Measurements from ENCODE around the gene GFRA4. TPM values are rescaled to one million over a fixed set of nuclear protein-coding genes. Genes with fewer than 3 reads are reported as not detected.

GFRA4 gene
- total and polyA plus RNA-seq, 2 donors (not counting 3 experiments of a cell fraction or from before 2014, with no cell fraction given) = not detected

- Histone ChIP-seq H3K4me3 (replicated peaks in 1 of 3; ENCODE audit: insufficient read depth in 1 of 3, low read depth in 1 of 3, low read length in 3 of 3) (no peak overlapping the region), H3K27ac (ENCODE audit: insufficient read depth, low read depth, low read length) (no peak overlapping the region)
These were observed 24.5 kb upstream of the GFRA4 start for GRCh38 chr20:3687655-3688054.

More at GRCh38 chr20:3687655-3688054, 24.5 kb upstream of the GFRA4 start:
- dilution Hi-C loops (cut with MboI; ENCODE audit: extremely low pct_ligation_motif_present, low sequenced_read_pairs) (no loop called here), intact Hi-C loops (cut with micrococcal nuclease) (no loop called here)
- Histone ChIP-seq H3K9ac (replicated peaks; ENCODE audit: extremely low read depth, insufficient read depth, low read length) (no peak overlapping the region), H3K27me3 (ENCODE audit: control insufficient read depth in 2 of 2, insufficient read depth in 2 of 2, low read length in 2 of 2) (peaks cover 17 to 21% of the 10 kb centered on the region in 2 experiments), H3K9me1 (replicated peaks; ENCODE audit: control insufficient read depth, extremely low read depth, insufficient read depth, low read length) (no peaks in the 10 kb centered on the region), H4K20me1 (replicated peaks; ENCODE audit: control insufficient read depth, extremely low read depth, insufficient read depth, low read length) (no peaks in the 10 kb centered on the region), H3K9me3 (replicated peaks; ENCODE audit: control insufficient read depth, insufficient read depth, low read length) (no peaks in the 10 kb centered on the region), H3K4me1 (ENCODE audit: control insufficient read depth, extremely low read depth, insufficient read depth, low read length) (no peaks in the 10 kb centered on the region), H3K36me3 (ENCODE audit: control insufficient read depth in 2 of 2, extremely low read depth in 1 of 2, insufficient read depth in 2 of 2, low read length in 2 of 2) (no peaks in the 10 kb centered on the region), H2AFZ (ENCODE audit: low read depth, low read length) (peak overlapping the region; percentile 17), H3K4me2 (ENCODE audit: insufficient read depth, low read length) (no peak overlapping the region), H3K79me2 (ENCODE audit: control insufficient read depth, insufficient read depth, low read length) (no peaks in the 10 kb centered on the region)
- DNase-seq (ENCODE audit: low read depth, low spot score) (peak; percentile 18), FAIRE-seq (peak; percentile 70)
- TF ChIP-seq JUN (IDR thresholded peaks at IDR 0.05; ENCODE audit: borderline replicate concordance, insufficient read depth, insufficient read length, low read depth) (no peak), FOS (IDR thresholded peaks at IDR 0.05; ENCODE audit: borderline replicate concordance, insufficient read depth, low read length) (no peak), MAX (IDR thresholded peaks at IDR 0.05; ENCODE audit: insufficient read depth, insufficient read length) (no peak), POLR2A (IDR thresholded peaks at IDR 0.05; ENCODE audit: low read depth, low read length) (no peak), CTCF (IDR thresholded peaks at IDR 0.05; ENCODE audit: extremely low read depth in 1 of 2, insufficient read depth in 1 of 2, low read depth in 1 of 2, low read length in 2 of 2) (no peak), GATA2 (IDR thresholded peaks at IDR 0.05; ENCODE audit: insufficient read depth, insufficient read length, low read depth, low read length) (no peak), POLR2AphosphoS5 (IDR thresholded peaks at IDR 0.05; ENCODE audit: insufficient read depth, low read depth, low read length) (no peak), MYC (IDR thresholded peaks at IDR 0.05; ENCODE audit: low read depth, low read length) (no peak), EZH2 (IDR thresholded peaks at IDR 0.05; ENCODE audit: borderline replicate concordance, low read depth, low read length, severe bottlenecking) (no peak)
- no TSS peak for BruUV-seq (replicated peaks)
- CTCF ChIA-PET = interaction anchor here (1.1 to 6.1 kb wide), 6 partner anchors 9 to 398 kb away, joined by 4 to 26 read pairs (median 10); no protein-coding TSS in a partner anchor
- POLR2A ChIA-PET = no interaction called here

All from endothelial cell of umbilical vein (primary cell).